Testis (tissue), 3 donors: ENCODE measurements around the gene VSNL1. TPM values are rescaled to one million over a fixed set of nuclear protein-coding genes. Genes with fewer than 3 reads are reported as not detected.

Experiments used
- DNase-seq: peaks from one replicate; pipeline ENCODE4 v3.0.0-alpha.2; 2019
- H3K27ac ChIP-seq, 2 donors: fragments of 200-600 bp; sonication (generic); one replicate each; pipeline ENCODE4 v1.5.1; 2019
- H3K27me3 ChIP-seq: fragments of 200-600 bp; sonication (generic); one replicate; pipeline ENCODE4 v1.5.1; 2019
- H3K36me3 ChIP-seq: fragments of 200-600 bp; sonication (generic); one replicate; pipeline ENCODE4 v1.5.1; 2017; ENCODE audit warnings: low read depth; ENCODE audit errors: missing control alignments
- H3K4me1 ChIP-seq: fragments of 200-600 bp; sonication (generic); one replicate; pipeline ENCODE4 v1.5.1; 2019
- H3K4me3 ChIP-seq, 2 donors: fragments of 200-600 bp; sonication (generic); one replicate each; pipeline ENCODE4 v1.5.1; 2017 to 2019
- H3K9me3 ChIP-seq: fragments of 200-600 bp; sonication (generic); one replicate; pipeline ENCODE4 v1.5.1; 2017
- CTCF ChIP-seq, 3 experiments: fragments of 450-650 bp in 2 of 3; fragments of 200-600 bp in 1 of 3; sonication (generic) in 1 of 3; IDR thresholded peaks; one replicate each; pipeline ENCODE4 v1.5.1; 2016 to 2019; ENCODE audit warnings: antibody characterized with exemption in 3 of 3, mild to moderate bottlenecking in 2 of 3, moderate library complexity in 1 of 3
- POLR2A ChIP-seq: fragments of 450-650 bp; IDR thresholded peaks from one replicate; pipeline ENCODE4 v1.6.1; 2017; ENCODE audit warnings: antibody characterized with exemption, mild to moderate bottlenecking, moderate library complexity
- WGBS, 2 donors: methylation state at CpG; one replicate each; pipeline ENCODE4 v1.1.5; 2018; 5-methylcytosine and 5-hydroxymethylcytosine counted together
- intact Hi-C: fragments of 100-400 bp; cut with DNase I; formaldehyde crosslinking; loops from one replicate; pipeline ENCODE4 v1.15.1; 2023; ENCODE audit warnings: low total_unique reads
- polyA plus RNA-seq: library from polyadenylated mRNA; stranded (reverse); fragments of 350-450 nt; fragmentation: Illumina TruSeq; extraction: RNeasy Lipid Tissue Mini Kit (QIAGEN cat#74804); gene quantifications from one replicate; pipeline ENCODE4 v1.2.3, GENCODE V29; 2014; ENCODE audit warnings: low read depth, low replicate concordance; ENCODE audit not compliant: insufficient read depth
- total RNA-seq, 2 donors: library from RNA; depleted of rRNA; stranded (reverse); fragments of >200 nt; gene quantifications; one replicate each; pipeline ENCODE4 v1.2.3, GENCODE V29; 2016

VSNL1 gene
- total and polyA plus RNA-seq, 3 donors from 2014 or later, result 0.46 to 1.8 (median 1.4) TPM

GRCh38 chr2:17689010-17689409, 148.5 kb downstream of the VSNL1 start:
- TF ChIP-seq POLR2A (no peak), CTCF (IDR thresholded peaks at IDR 0.05) (no peak)
- intact Hi-C loops, result no loop called here
- no peak for DNase-seq
- Histone ChIP-seq H3K27ac (no peak overlapping the region), H3K9me3 (no peaks in the 10 kb centered on the region), H3K27me3 (no peaks in the 10 kb centered on the region), H3K4me3 (no peak overlapping the region), H3K4me1 (no peaks in the 10 kb centered on the region), H3K36me3 (no peaks in the 10 kb centered on the region)
- WGBS, 2 donors, result 86 to 87% methylated on average over 6 of the region's 6 CpGs

GRCh38 chr2:17690776-17691175, 150.3 kb downstream of the VSNL1 start:
- Histone ChIP-seq H3K36me3 (no peaks in the 10 kb centered on the region), H3K27ac (no peak overlapping the region), H3K4me1 (no peaks in the 10 kb centered on the region), H3K27me3 (no peaks in the 10 kb centered on the region), H3K4me3 (no peak overlapping the region), H3K9me3 (no peaks in the 10 kb centered on the region)
- no peak for TF ChIP-seq CTCF (IDR thresholded peaks at IDR 0.05)
- WGBS, 2 donors, result 92 to 94% methylated on average over 7 of the region's 7 CpGs
- intact Hi-C loops, result no loop called here
- DNase-seq, result no peak

Other genes starting within 250 kb of the VSNL1 start
- gene RAD51AP2, start 22.3 kb upstream of the VSNL1 start, total RNA-seq, result 10 to 100 TPM; 11.1 to 22.7 TPM
- gene RAD51AP2, start 22.3 kb upstream of the VSNL1 start, polyA plus RNA-seq, result 2.7 TPM
- 10 to 100 TPM; 73.8 to 79.0 TPM for gene SMC6, start 213.1 kb downstream of the VSNL1 start, total RNA-seq
- 21.7 TPM for gene SMC6, start 213.1 kb downstream of the VSNL1 start, polyA plus RNA-seq
- gene GEN1, start 213.4 kb downstream of the VSNL1 start, total RNA-seq, result 10 to 100 TPM; 31.9 to 59.1 TPM
- 12.8 TPM for gene GEN1, start 213.4 kb downstream of the VSNL1 start, polyA plus RNA-seq